HCT116 (cell line): ENCODE data around the gene PKHD1. TPM values are rescaled to one million over a fixed set of nuclear protein-coding genes. Genes with fewer than 3 reads are reported as not detected.

ENCODE experiments used
- ATAC-seq: fragments of 200-7000 bp; cut with Tn5 transposase; 2 replicates; pipeline ENCODE4 v1.9.1; 2020; ENCODE audit warnings: mild to moderate bottlenecking, moderate library complexity
- BruUV-seq: library from RNA; stranded (reverse); fragments of 400-500 nt; replicated peaks from 2 replicates; lab custom pipeline; 2021; lab: Mats Ljungman, UMichigan
- CTCF ChIA-PET: fragments of 300-600 bp; sonication (Branson Sonifier 250); formaldehyde crosslinking; loops from one replicate; lab custom pipeline; 2021; ENCODE audit warnings: antibody characterized with exemption; lab: Charles Lee
- POLR2A ChIA-PET: fragments of 300-600, 350-600 bp; sonication (Branson Sonifier 250); formaldehyde crosslinking; loops from one replicate; lab custom pipeline; 2021; ENCODE audit warnings: antibody characterized with exemption; lab: Charles Lee
- RAD21 ChIA-PET, 2 experiments: fragments of 300-600 bp; sonication (Branson Sonifier 250); formaldehyde crosslinking; loops; one replicate each; lab custom pipeline; 2023; ENCODE audit warnings: low total read pairs in 2 of 2; ENCODE audit not compliant: uncharacterized antibody in 2 of 2, unreplicated experiment in 2 of 2, low non-redundant PET in 1 of 2; lab: Charles Lee
- DNase-seq: peaks from one replicate; pipeline ENCODE4 v3.0.0-alpha.2; 2010; ENCODE audit warnings: low read depth, low spot score
- H2AFZ ChIP-seq: fragments of 200-600 bp; shearing (Covaris generic), sonication (generic); 2 replicates; pipeline ENCODE4 v1.6.1; 2017; ENCODE audit warnings: low read depth, mixed run types, mixed read lengths, antibody characterized with exemption, low read length; ENCODE audit not compliant: poor library complexity, severe bottlenecking
- H3K27ac ChIP-seq: 2 replicates; pipeline ENCODE4 v1.5.1; 2012; ENCODE audit warnings: low read depth, low read length
- H3K27me3 ChIP-seq: fragments of 200-600 bp; sonication (generic); 2 replicates; pipeline ENCODE4 v1.6.1; 2016; ENCODE audit warnings: mixed run types, low read length, mixed read lengths; ENCODE audit not compliant: insufficient read depth
- H3K36me3 ChIP-seq, 2 experiments: fragments of 200-500 bp in 1 of 2; fragments of 200-600 bp in 1 of 2; sonication (Bioruptor generic) in 1 of 2; sonication (generic) in 1 of 2; 2 replicates each; pipeline versions ENCODE4 v1.5.1 to v1.6.1; 2014 to 2016; ENCODE audit warnings: low read length in 2 of 2, inconsistent platforms in 1 of 2, mixed read lengths in 1 of 2, mixed run types in 1 of 2; ENCODE audit not compliant: insufficient read depth in 2 of 2, control insufficient read depth in 1 of 2
- H3K4me1 ChIP-seq, 2 experiments: fragments of 200-600 bp in 1 of 2; sonication (generic) in 1 of 2; 2 replicates each; pipeline versions ENCODE4 v1.5.1 to v1.6.1; 2012 to 2017; ENCODE audit warnings: low read length in 2 of 2, inconsistent platforms in 1 of 2, mild to moderate bottlenecking in 1 of 2, mixed read lengths in 1 of 2, mixed run types in 1 of 2, moderate library complexity in 1 of 2; ENCODE audit not compliant: insufficient read depth in 2 of 2, control insufficient read depth in 1 of 2
- H3K4me2 ChIP-seq: fragments of 200-600 bp; sonication (generic); 2 replicates; pipeline ENCODE4 v1.6.1; 2017; ENCODE audit warnings: mixed run types, low read length, mixed read lengths
- H3K4me3 ChIP-seq, 2 experiments: fragments of 200-600 bp in 1 of 2; sonication (generic) in 1 of 2; replicated peaks in 1 of 2; 2 replicates each; pipeline ENCODE4 v1.5.1; 2011 to 2016; ENCODE audit warnings: low read length in 2 of 2, control low read depth in 1 of 2, low read depth in 1 of 2, mild to moderate bottlenecking in 1 of 2, mixed read lengths in 1 of 2, mixed run types in 1 of 2
- H3K79me2 ChIP-seq: fragments of 200-600 bp; sonication (generic); 2 replicates; pipeline ENCODE4 v1.6.1; 2017; ENCODE audit warnings: mild to moderate bottlenecking, mixed run types, low read length, moderate library complexity, mixed read lengths; ENCODE audit not compliant: insufficient read depth
- H3K9ac ChIP-seq: fragments of 200-600 bp; sonication (generic); 2 replicates; pipeline ENCODE4 v1.6.1; 2016; ENCODE audit warnings: low read length, mixed read lengths
- H3K9me2 ChIP-seq: fragments of 200-600 bp; sonication (generic), shearing (Covaris generic); 2 replicates; pipeline ENCODE4 v1.6.1; 2017; ENCODE audit warnings: mixed run types, mild to moderate bottlenecking, moderate library complexity; ENCODE audit not compliant: insufficient read depth
- H3K9me3 ChIP-seq, 2 experiments: fragments of 200-500 bp in 1 of 2; fragments of 200-600 bp in 1 of 2; sonication (Bioruptor generic) in 1 of 2; sonication (generic) in 1 of 2; 2 replicates each; pipeline ENCODE4 v1.6.1; 2014 to 2017; ENCODE audit warnings: low read length in 2 of 2, mixed read lengths in 2 of 2, inconsistent platforms in 1 of 2, low read depth in 1 of 2, mild to moderate bottlenecking in 1 of 2, mixed run types in 1 of 2, moderate library complexity in 1 of 2; ENCODE audit not compliant: control insufficient read depth in 1 of 2, insufficient read depth in 1 of 2
- H4K20me1 ChIP-seq: fragments of 200-600 bp; sonication (generic), shearing (Covaris generic); 2 replicates; pipeline ENCODE4 v1.6.1; 2017; ENCODE audit warnings: mixed run types, mild to moderate bottlenecking, moderate library complexity; ENCODE audit not compliant: insufficient read depth
- CBX3 ChIP-seq: IDR thresholded peaks from 2 replicates; pipeline ENCODE4 v1.6.1; 2012; ENCODE audit warnings: low read depth
- EGR1 ChIP-seq: IDR thresholded peaks from 2 replicates; pipeline ENCODE4 v1.6.1; 2012; ENCODE audit warnings: low read depth
- ELF1 ChIP-seq: IDR thresholded peaks from 2 replicates; pipeline ENCODE4 v1.6.1; 2012; ENCODE audit warnings: low read depth, borderline replicate concordance
- EZH2phosphoT487 ChIP-seq: fragments of 200-600 bp; IDR thresholded peaks from 2 replicates; pipeline ENCODE4 v1.6.1; 2018; ENCODE audit warnings: antibody characterized with exemption, borderline replicate concordance
- FOSL1 ChIP-seq: IDR thresholded peaks from 2 replicates; pipeline ENCODE4 v1.6.1; 2012; ENCODE audit warnings: low read depth
- JUND ChIP-seq: IDR thresholded peaks from 2 replicates; pipeline ENCODE4 v1.6.1; 2012
- POLR2A ChIP-seq: IDR thresholded peaks from 2 replicates; pipeline ENCODE4 v1.7.0; 2011; ENCODE audit warnings: borderline replicate concordance; ENCODE audit not compliant: insufficient read depth, insufficient read length; ENCODE audit errors: extremely low read depth
- POLR2AphosphoS5 ChIP-seq: IDR thresholded peaks from 2 replicates; pipeline ENCODE4 v1.6.1; 2011; ENCODE audit warnings: mild to moderate bottlenecking, low read depth, low read length, moderate library complexity
- RAD21 ChIP-seq: IDR thresholded peaks from 2 replicates; pipeline ENCODE4 v1.6.1; 2012; ENCODE audit warnings: low read depth, mild to moderate bottlenecking
- SIN3A ChIP-seq: IDR thresholded peaks from 2 replicates; pipeline ENCODE4 v1.6.1; 2012; ENCODE audit warnings: low read depth
- SP1 ChIP-seq: IDR thresholded peaks from 2 replicates; pipeline ENCODE4 v1.6.1; 2012; ENCODE audit warnings: low read depth
- SRF ChIP-seq: IDR thresholded peaks from 2 replicates; pipeline ENCODE4 v1.6.1; 2012; ENCODE audit warnings: low read depth
- YY1 ChIP-seq: IDR thresholded peaks from 2 replicates; pipeline ENCODE4 v1.6.1; 2011; ENCODE audit warnings: low read length, low read depth, moderate library complexity, mild to moderate bottlenecking; ENCODE audit not compliant: insufficient replicate concordance; ENCODE audit errors: extremely low read depth
- ZFX ChIP-seq: fragments of 450-650 bp; IDR thresholded peaks from 2 replicates; pipeline ENCODE4 v1.6.1; 2017
- ZNF274 ChIP-seq: fragments of 200-500 bp; sonication (Bioruptor generic); IDR thresholded peaks from 2 replicates; pipeline ENCODE4 v1.6.1; 2014; ENCODE audit warnings: mild to moderate bottlenecking, low read depth, low read length, inconsistent platforms
- intact Hi-C: fragments of 100-400 bp; cut with micrococcal nuclease; formaldehyde crosslinking; loops from 2 replicates; pipeline ENCODE4 v1.10.0; 2022
- total RNA-seq: library from RNA; stranded (reverse); gene quantifications from one replicate; pipeline ENCODE4 v1.2.1, GENCODE V29; 2021; ENCODE audit not compliant: unreplicated experiment
- TF ChIP-seq, protein P1 (sequence below): IDR thresholded peaks from 2 replicates; pipeline ENCODE4 v1.6.1; 2012
- TF ChIP-seq, protein P2 (sequence below): IDR thresholded peaks from 2 replicates; pipeline ENCODE4 v1.6.1; 2011; ENCODE audit warnings: mild to moderate bottlenecking, low read length, moderate library complexity; ENCODE audit not compliant: insufficient replicate concordance; ENCODE audit errors: extremely low read depth
- TF ChIP-seq, protein P3 (sequence below): IDR thresholded peaks from 2 replicates; pipeline ENCODE4 v1.6.1; 2012; ENCODE audit warnings: low read depth
- TF ChIP-seq, protein P4 (sequence below), 3 experiments: fragments of 200-600 bp in 1 of 3; sonication (generic) in 1 of 3; IDR thresholded peaks in 2 of 3; conservative IDR thresholded peaks in 1 of 3; 2 replicates each; pipeline ENCODE4 v1.5.1; 2012 to 2017; ENCODE audit warnings: low read depth in 2 of 3, low read length in 2 of 3, antibody characterized with exemption in 1 of 3, borderline replicate concordance in 1 of 3, control low read depth in 1 of 3, mild to moderate bottlenecking in 1 of 3, mixed read lengths in 1 of 3, mixed run types in 1 of 3, moderate library complexity in 1 of 3; ENCODE audit not compliant: insufficient read depth in 1 of 3
- TF ChIP-seq, protein P5 (sequence below): IDR thresholded peaks from 2 replicates; pipeline ENCODE4 v1.6.1; 2012

Gene PKHD1
- total RNA-seq, 1 experiment from 2014 or later = not detected

DNA sequence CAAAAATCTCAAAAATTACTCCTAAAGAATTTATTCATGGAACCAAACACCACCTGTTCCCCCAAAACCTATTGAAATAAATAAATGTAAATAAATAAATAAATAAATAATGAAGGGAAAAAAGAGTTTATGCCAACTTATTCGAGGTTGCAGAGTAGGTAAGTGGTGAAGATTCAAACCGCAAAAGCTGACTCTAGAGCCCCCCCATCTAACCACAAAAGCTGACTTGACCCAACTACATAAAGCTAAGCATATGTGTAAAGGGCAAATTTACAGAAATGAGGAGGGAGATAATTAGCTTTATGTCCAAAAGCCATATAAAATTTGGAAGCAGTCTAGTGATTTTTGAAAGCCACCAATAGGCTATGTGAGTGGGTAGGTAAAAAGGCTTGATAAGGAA lies 486.9 kb downstream of the PKHD1 start:
- no peaks in the 10 kb centered on the region for H3K79me2 ChIP-seq
- BruUV-seq = no TSS peak
- TF ChIP-seq, protein P1, sequence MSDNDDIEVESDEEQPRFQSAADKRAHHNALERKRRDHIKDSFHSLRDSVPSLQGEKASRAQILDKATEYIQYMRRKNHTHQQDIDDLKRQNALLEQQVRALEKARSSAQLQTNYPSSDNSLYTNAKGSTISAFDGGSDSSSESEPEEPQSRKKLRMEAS = no peak
- TF ChIP-seq YY1 = no peak
- TF ChIP-seq RAD21 = no peak
- TF ChIP-seq, protein P2, sequence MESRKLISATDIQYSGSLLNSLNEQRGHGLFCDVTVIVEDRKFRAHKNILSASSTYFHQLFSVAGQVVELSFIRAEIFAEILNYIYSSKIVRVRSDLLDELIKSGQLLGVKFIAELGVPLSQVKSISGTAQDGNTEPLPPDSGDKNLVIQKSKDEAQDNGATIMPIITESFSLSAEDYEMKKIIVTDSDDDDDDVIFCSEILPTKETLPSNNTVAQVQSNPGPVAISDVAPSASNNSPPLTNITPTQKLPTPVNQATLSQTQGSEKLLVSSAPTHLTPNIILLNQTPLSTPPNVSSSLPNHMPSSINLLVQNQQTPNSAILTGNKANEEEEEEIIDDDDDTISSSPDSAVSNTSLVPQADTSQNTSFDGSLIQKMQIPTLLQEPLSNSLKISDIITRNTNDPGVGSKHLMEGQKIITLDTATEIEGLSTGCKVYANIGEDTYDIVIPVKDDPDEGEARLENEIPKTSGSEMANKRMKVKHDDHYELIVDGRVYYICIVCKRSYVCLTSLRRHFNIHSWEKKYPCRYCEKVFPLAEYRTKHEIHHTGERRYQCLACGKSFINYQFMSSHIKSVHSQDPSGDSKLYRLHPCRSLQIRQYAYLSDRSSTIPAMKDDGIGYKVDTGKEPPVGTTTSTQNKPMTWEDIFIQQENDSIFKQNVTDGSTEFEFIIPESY = no peak
- TF ChIP-seq JUND = no peak
- no peak for TF ChIP-seq ELF1
- TF ChIP-seq EZH2phosphoT487 = no peak
- no peak for TF ChIP-seq ZFX
- TF ChIP-seq CBX3 = no peak
- no peak for TF ChIP-seq ZNF274
- no peak for TF ChIP-seq SP1
- TF ChIP-seq EGR1 = no peak
- TF ChIP-seq, protein P3, sequence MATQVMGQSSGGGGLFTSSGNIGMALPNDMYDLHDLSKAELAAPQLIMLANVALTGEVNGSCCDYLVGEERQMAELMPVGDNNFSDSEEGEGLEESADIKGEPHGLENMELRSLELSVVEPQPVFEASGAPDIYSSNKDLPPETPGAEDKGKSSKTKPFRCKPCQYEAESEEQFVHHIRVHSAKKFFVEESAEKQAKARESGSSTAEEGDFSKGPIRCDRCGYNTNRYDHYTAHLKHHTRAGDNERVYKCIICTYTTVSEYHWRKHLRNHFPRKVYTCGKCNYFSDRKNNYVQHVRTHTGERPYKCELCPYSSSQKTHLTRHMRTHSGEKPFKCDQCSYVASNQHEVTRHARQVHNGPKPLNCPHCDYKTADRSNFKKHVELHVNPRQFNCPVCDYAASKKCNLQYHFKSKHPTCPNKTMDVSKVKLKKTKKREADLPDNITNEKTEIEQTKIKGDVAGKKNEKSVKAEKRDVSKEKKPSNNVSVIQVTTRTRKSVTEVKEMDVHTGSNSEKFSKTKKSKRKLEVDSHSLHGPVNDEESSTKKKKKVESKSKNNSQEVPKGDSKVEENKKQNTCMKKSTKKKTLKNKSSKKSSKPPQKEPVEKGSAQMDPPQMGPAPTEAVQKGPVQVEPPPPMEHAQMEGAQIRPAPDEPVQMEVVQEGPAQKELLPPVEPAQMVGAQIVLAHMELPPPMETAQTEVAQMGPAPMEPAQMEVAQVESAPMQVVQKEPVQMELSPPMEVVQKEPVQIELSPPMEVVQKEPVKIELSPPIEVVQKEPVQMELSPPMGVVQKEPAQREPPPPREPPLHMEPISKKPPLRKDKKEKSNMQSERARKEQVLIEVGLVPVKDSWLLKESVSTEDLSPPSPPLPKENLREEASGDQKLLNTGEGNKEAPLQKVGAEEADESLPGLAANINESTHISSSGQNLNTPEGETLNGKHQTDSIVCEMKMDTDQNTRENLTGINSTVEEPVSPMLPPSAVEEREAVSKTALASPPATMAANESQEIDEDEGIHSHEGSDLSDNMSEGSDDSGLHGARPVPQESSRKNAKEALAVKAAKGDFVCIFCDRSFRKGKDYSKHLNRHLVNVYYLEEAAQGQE = no peak
- TF ChIP-seq, protein P4, sequence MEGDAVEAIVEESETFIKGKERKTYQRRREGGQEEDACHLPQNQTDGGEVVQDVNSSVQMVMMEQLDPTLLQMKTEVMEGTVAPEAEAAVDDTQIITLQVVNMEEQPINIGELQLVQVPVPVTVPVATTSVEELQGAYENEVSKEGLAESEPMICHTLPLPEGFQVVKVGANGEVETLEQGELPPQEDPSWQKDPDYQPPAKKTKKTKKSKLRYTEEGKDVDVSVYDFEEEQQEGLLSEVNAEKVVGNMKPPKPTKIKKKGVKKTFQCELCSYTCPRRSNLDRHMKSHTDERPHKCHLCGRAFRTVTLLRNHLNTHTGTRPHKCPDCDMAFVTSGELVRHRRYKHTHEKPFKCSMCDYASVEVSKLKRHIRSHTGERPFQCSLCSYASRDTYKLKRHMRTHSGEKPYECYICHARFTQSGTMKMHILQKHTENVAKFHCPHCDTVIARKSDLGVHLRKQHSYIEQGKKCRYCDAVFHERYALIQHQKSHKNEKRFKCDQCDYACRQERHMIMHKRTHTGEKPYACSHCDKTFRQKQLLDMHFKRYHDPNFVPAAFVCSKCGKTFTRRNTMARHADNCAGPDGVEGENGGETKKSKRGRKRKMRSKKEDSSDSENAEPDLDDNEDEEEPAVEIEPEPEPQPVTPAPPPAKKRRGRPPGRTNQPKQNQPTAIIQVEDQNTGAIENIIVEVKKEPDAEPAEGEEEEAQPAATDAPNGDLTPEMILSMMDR (IDR thresholded peaks at IDR 0.05 in 2 of 3, conservative IDR thresholded peaks at IDR 0.05 in 1 of 3; ENCODE audit: borderline replicate concordance in 1 of 3, insufficient read depth in 1 of 3, low read depth in 2 of 3, low read length in 2 of 3) = no peak
- TF ChIP-seq, protein P5, sequence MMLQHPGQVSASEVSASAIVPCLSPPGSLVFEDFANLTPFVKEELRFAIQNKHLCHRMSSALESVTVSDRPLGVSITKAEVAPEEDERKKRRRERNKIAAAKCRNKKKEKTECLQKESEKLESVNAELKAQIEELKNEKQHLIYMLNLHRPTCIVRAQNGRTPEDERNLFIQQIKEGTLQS = no peak
- no peak for TF ChIP-seq SRF
- TF ChIP-seq POLR2AphosphoS5 = no peak
- no peak for TF ChIP-seq SIN3A
- TF ChIP-seq POLR2A = no peak
- no peak for TF ChIP-seq FOSL1
- no peaks in the 10 kb centered on the region for H3K27me3 ChIP-seq
- no peak overlapping the region for H2AFZ ChIP-seq
- intact Hi-C loops = no loop called here
- H3K36me3 ChIP-seq = no peaks in the 10 kb centered on the region
- H3K9me2 ChIP-seq = no peaks in the 10 kb centered on the region
- POLR2A ChIA-PET = no interaction called here
- no peaks in the 10 kb centered on the region for H3K4me1 ChIP-seq
- RAD21 ChIA-PET = no interaction called here
- H3K9ac ChIP-seq = no peak overlapping the region
- CTCF ChIA-PET = no interaction called here
- H3K9me3 ChIP-seq = peaks cover 0 to 6% of the 10 kb centered on the region in 2 experiments; a peak in 2 of 4 replicates
- H3K4me2 ChIP-seq = no peak overlapping the region
- ATAC-seq = no peak
- no peaks in the 10 kb centered on the region for H4K20me1 ChIP-seq
- H3K27ac ChIP-seq = no peak overlapping the region
- DNase-seq = no peak
- H3K4me3 ChIP-seq = no peak overlapping the region
